ENCODE measurements around the gene ESYT3.
"Not testable (repeated sequence)": the region's sequence is repeated elsewhere in the genome, so short reads cannot be mapped to it uniquely, and the experiment has no call there.

ESYT3 gene

GRCh38 chr3:138450181-138450580 is 15.8 kb downstream of the ESYT3 start:
- Histone ChIP-seq H3K4me1 (ENCODE audit: control insufficient read depth, insufficient read depth, low read length) (no peaks in the 10 kb centered on the region), H3K9me3 (ENCODE audit: control insufficient read depth, low read length) (no peaks in the 10 kb centered on the region), H3K36me3 (ENCODE audit: control insufficient read depth, insufficient read depth, low read length) (no peaks in the 10 kb centered on the region), H3K27me3 (ENCODE audit: control insufficient read depth, insufficient read depth, low read length) (no peaks in the 10 kb centered on the region), H3K4me3 (ENCODE audit: low read length) (no peak overlapping the region), H3K9ac (ENCODE audit: low read length) (no peak overlapping the region)

GRCh38 chr3:138450704-138451424 is 16.4 kb downstream of the ESYT3 start:
- Histone ChIP-seq H3K27me3 (ENCODE audit: control insufficient read depth, insufficient read depth, low read length) (no peaks in the 10 kb centered on the region), H3K4me1 (ENCODE audit: control insufficient read depth, insufficient read depth, low read length) (no peaks in the 10 kb centered on the region), H3K4me3 (ENCODE audit: low read length) (no peak overlapping the region)

GRCh38 chr3:138451595-138452162 is 17.3 kb downstream of the ESYT3 start:
- no peak overlapping the region for H3K4me3 ChIP-seq (ENCODE audit: low read length)
- no peaks in the 10 kb centered on the region for H3K9me3 ChIP-seq (ENCODE audit: control insufficient read depth, low read length)
- no peaks in the 10 kb centered on the region for H3K36me3 ChIP-seq (ENCODE audit: control insufficient read depth, insufficient read depth, low read length)
- H3K4me1 ChIP-seq (ENCODE audit: control insufficient read depth, insufficient read depth, low read length) = no peaks in the 10 kb centered on the region
- no peak overlapping the region for H3K9ac ChIP-seq (ENCODE audit: low read length)
- no peaks in the 10 kb centered on the region for H3K27me3 ChIP-seq (ENCODE audit: control insufficient read depth, insufficient read depth, low read length)

More at GRCh38 chr3:138450704-138451424, 16.4 kb downstream of the ESYT3 start:
- Histone ChIP-seq H3K9me3 (ENCODE audit: control insufficient read depth, low read length) (no peaks in the 10 kb centered on the region), H3K9ac (ENCODE audit: low read length) (no peak overlapping the region), H3K36me3 (ENCODE audit: control insufficient read depth, insufficient read depth, low read length) (no peaks in the 10 kb centered on the region)

GRCh38 chr3:138452436-138452835 is 18.0 kb downstream of the ESYT3 start:
- H3K9ac ChIP-seq (ENCODE audit: low read length) = no peak overlapping the region
- H3K4me3 ChIP-seq (ENCODE audit: low read length) = no peak overlapping the region
- no peaks in the 10 kb centered on the region for H3K27me3 ChIP-seq (ENCODE audit: control insufficient read depth, insufficient read depth, low read length)

GRCh38 chr3:138453940-138454339 is 19.5 kb downstream of the ESYT3 start:
- H3K27me3 ChIP-seq (ENCODE audit: control insufficient read depth, insufficient read depth, low read length); H3K36me3 ChIP-seq (ENCODE audit: control insufficient read depth, insufficient read depth, low read length); H3K4me3 ChIP-seq (ENCODE audit: low read length); H3K9ac ChIP-seq (ENCODE audit: low read length); H3K4me1 ChIP-seq (ENCODE audit: control insufficient read depth, insufficient read depth, low read length); H3K9me3 ChIP-seq (ENCODE audit: control insufficient read depth, low read length): not testable (repeated sequence)

More at GRCh38 chr3:138452436-138452835, 18.0 kb downstream of the ESYT3 start:
- no peaks in the 10 kb centered on the region for H3K9me3 ChIP-seq (ENCODE audit: control insufficient read depth, low read length)
- H3K36me3 ChIP-seq (ENCODE audit: control insufficient read depth, insufficient read depth, low read length) = no peaks in the 10 kb centered on the region
- no peaks in the 10 kb centered on the region for H3K4me1 ChIP-seq (ENCODE audit: control insufficient read depth, insufficient read depth, low read length)

- no peaks in the 10 kb centered on the region for H3K9me3 ChIP-seq (ENCODE audit: control insufficient read depth, low read length)
- no peak overlapping the region for H3K9ac ChIP-seq (ENCODE audit: low read length)
- no peaks in the 10 kb centered on the region for H3K4me1 ChIP-seq (ENCODE audit: control insufficient read depth, insufficient read depth, low read length)
Measured at GRCh38 chr3:138455801-138456716, 21.6 kb downstream of the ESYT3 start.

GRCh38 chr3:138456961-138457862 is 22.8 kb downstream of the ESYT3 start:
- H3K9ac ChIP-seq (ENCODE audit: low read length) = no peak overlapping the region
- H3K9me3 ChIP-seq (ENCODE audit: control insufficient read depth, low read length) = no peaks in the 10 kb centered on the region
- peaks cover 2% of the 10 kb centered on the region for H3K27me3 ChIP-seq (ENCODE audit: control insufficient read depth, insufficient read depth, low read length)
- H3K4me3 ChIP-seq (ENCODE audit: low read length) = no peak overlapping the region
- no peaks in the 10 kb centered on the region for H3K36me3 ChIP-seq (ENCODE audit: control insufficient read depth, insufficient read depth, low read length)
- H3K4me1 ChIP-seq (ENCODE audit: control insufficient read depth, insufficient read depth, low read length) = no peaks in the 10 kb centered on the region

More at GRCh38 chr3:138455801-138456716, 21.6 kb downstream of the ESYT3 start:
- Histone ChIP-seq H3K27me3 (ENCODE audit: control insufficient read depth, insufficient read depth, low read length) (peaks cover 2% of the 10 kb centered on the region), H3K4me3 (ENCODE audit: low read length) (no peak overlapping the region), H3K36me3 (ENCODE audit: control insufficient read depth, insufficient read depth, low read length) (no peaks in the 10 kb centered on the region)

- no peak overlapping the region for H3K9ac ChIP-seq (ENCODE audit: low read length)
- H3K36me3 ChIP-seq (ENCODE audit: control insufficient read depth, insufficient read depth, low read length) = no peaks in the 10 kb centered on the region
- peaks cover 2% of the 10 kb centered on the region for H3K27me3 ChIP-seq (ENCODE audit: control insufficient read depth, insufficient read depth, low read length)
- no peaks in the 10 kb centered on the region for H3K4me1 ChIP-seq (ENCODE audit: control insufficient read depth, insufficient read depth, low read length)
- no peak overlapping the region for H3K4me3 ChIP-seq (ENCODE audit: low read length)
- no peaks in the 10 kb centered on the region for H3K9me3 ChIP-seq (ENCODE audit: control insufficient read depth, low read length)
Measured at GRCh38 chr3:138457863-138458735, 23.7 kb downstream of the ESYT3 start.

GRCh38 chr3:138458774-138459499 is 24.5 kb downstream of the ESYT3 start:
- no peaks in the 10 kb centered on the region for H3K4me1 ChIP-seq (ENCODE audit: control insufficient read depth, insufficient read depth, low read length)

GRCh38 chr3:138459619-138460535 is 25.5 kb downstream of the ESYT3 start:
- Histone ChIP-seq H3K9me3 (ENCODE audit: control insufficient read depth, low read length) (no peaks in the 10 kb centered on the region), H3K9ac (ENCODE audit: low read length) (no peak overlapping the region), H3K36me3 (ENCODE audit: control insufficient read depth, insufficient read depth, low read length) (no peaks in the 10 kb centered on the region), H3K4me3 (ENCODE audit: low read length) (no peak overlapping the region), H3K4me1 (ENCODE audit: control insufficient read depth, insufficient read depth, low read length) (no peaks in the 10 kb centered on the region), H3K27me3 (ENCODE audit: control insufficient read depth, insufficient read depth, low read length) (peaks cover 2% of the 10 kb centered on the region)

More at GRCh38 chr3:138458774-138459499, 24.5 kb downstream of the ESYT3 start:
- no peaks in the 10 kb centered on the region for H3K9me3 ChIP-seq (ENCODE audit: control insufficient read depth, low read length)
- H3K36me3 ChIP-seq (ENCODE audit: control insufficient read depth, insufficient read depth, low read length) = no peaks in the 10 kb centered on the region
- H3K4me3 ChIP-seq (ENCODE audit: low read length) = no peak overlapping the region
- H3K27me3 ChIP-seq (ENCODE audit: control insufficient read depth, insufficient read depth, low read length) = peaks cover 2% of the 10 kb centered on the region
- H3K9ac ChIP-seq (ENCODE audit: low read length) = no peak overlapping the region
